ENCODE data around the gene CRACR2B.
A peak's percentile ranks its signal among the peaks of the same experiment; 100 is the strongest.

Gene CRACR2B

GRCh38 chr11:797296-798092, 30.2 kb upstream of the CRACR2B start (continued):
- TF ChIP-seq ZNF341 (tag by site-specific recombination; IDR thresholded peaks at IDR 0.05; ENCODE audit: low read depth) (peak; percentile 95), ZNF629 (tag by site-specific recombination; IDR thresholded peaks at IDR 0.05) (0 out of 2 replicates have a peak, but pooled peaks have one; percentile 13), KLF16 (tag by site-specific recombination; IDR thresholded peaks at IDR 0.05) (0 out of 2 replicates have a peak, but pooled peaks have one; percentile 25), ZFHX2 (tag by site-specific recombination; conservative IDR thresholded peaks at IDR 0.05) (peak; percentile 29), ZXDB (tag by site-specific recombination; IDR thresholded peaks at IDR 0.05) (peak; percentile 51; the same call in 1 of the 2 replicates), ZNF600 (tag by site-specific recombination; IDR thresholded peaks at IDR 0.05) (peak; percentile 38), ZNF48 (tag by site-specific recombination; IDR thresholded peaks at IDR 0.05) (no peak), ZFP3 (tag by site-specific recombination; IDR thresholded peaks at IDR 0.05; ENCODE audit: low read depth) (no peak), OSR2 (tag by site-specific recombination; IDR thresholded peaks at IDR 0.05) (peak; percentile 68), KLF8 (tag by site-specific recombination; IDR thresholded peaks at IDR 0.05) (peak; percentile 11; the same call in 1 of the 2 replicates), ZNF837 (tag by site-specific recombination; IDR thresholded peaks at IDR 0.05) (peak; percentile 93), HOXC10 (CRISPR knock-in tag; IDR thresholded peaks at IDR 0.05) (no peak), SP3 (tag by site-specific recombination; IDR thresholded peaks at IDR 0.05) (peak; percentile 58), BCL11B (tag by site-specific recombination; IDR thresholded peaks at IDR 0.05; ENCODE audit: low read depth) (peak; percentile 61; the same call in 1 of the 2 replicates), ZNF394 (tag by site-specific recombination; IDR thresholded peaks at IDR 0.05; ENCODE audit: borderline replicate concordance) (0 out of 2 replicates have a peak, but pooled peaks have one; percentile 33), ZBTB11 (tag by site-specific recombination; conservative IDR thresholded peaks at IDR 0.05; ENCODE audit: low read depth) (0 out of 2 replicates have a peak, but pooled peaks have one; percentile 35), ZNF366 (tag by site-specific recombination; conservative IDR thresholded peaks at IDR 0.05) (no peak), ZNF18 (tag by site-specific recombination; IDR thresholded peaks at IDR 0.05) (peak; percentile 97), ZBTB20 (tag by site-specific recombination; IDR thresholded peaks at IDR 0.05) (peak; percentile 78), PATZ1 (tag by site-specific recombination; IDR thresholded peaks at IDR 0.05) (peak; percentile 81), ZNF175 (tag by site-specific recombination; IDR thresholded peaks at IDR 0.05) (no peak), ZNF501 (tag by site-specific recombination; IDR thresholded peaks at IDR 0.05) (peak; percentile 56; the same call in 1 of the 2 replicates), ZBTB44 (tag by site-specific recombination; IDR thresholded peaks at IDR 0.05) (peak; percentile 45; the same call in 1 of the 2 replicates), ZNF561 (tag by site-specific recombination; IDR thresholded peaks at IDR 0.05; ENCODE audit: borderline replicate concordance) (peak; percentile 30; the same call in 1 of the 2 replicates), ZBTB10 (tag by site-specific recombination; IDR thresholded peaks at IDR 0.05) (peak; percentile 63; the same call in 1 of the 2 replicates), ZNF362 (tag by site-specific recombination; IDR thresholded peaks at IDR 0.05) (no peak), ZNF404 (tag by site-specific recombination; IDR thresholded peaks at IDR 0.05) (no peak)

All from HEK293 (cell line).